ENCODE results near the gene ZNF208.

The ZNF208 gene

GRCh38 chr19:21883516-21883915, 127.2 kb downstream of the ZNF208 start:
- no peak for DNase-seq

Data from effector CD8-positive, alpha-beta T cell (primary cell).